CD4-positive, alpha-beta T cell treated with Interleukin-12 subunit alpha and Interleukin-12 subunit beta, for 1 hour (primary cell): Measurements from ENCODE around the gene GPATCH8.
"Not testable (repeated sequence)": the region's sequence is repeated elsewhere in the genome, so short reads cannot be mapped to it uniquely, and the experiment has no call there.

Source experiments
- DNase-seq: peaks from one replicate; pipeline ENCODE4 v3.0.0-alpha.2; 2020

GPATCH8 gene

GRCh38 chr17:44396946-44397345 is 106.3 kb downstream of the GPATCH8 start:
- no peak for DNase-seq

- no peak for DNase-seq
Observed at GRCh38 chr17:44394833-44395232, 108.4 kb downstream of the GPATCH8 start.

DNA sequence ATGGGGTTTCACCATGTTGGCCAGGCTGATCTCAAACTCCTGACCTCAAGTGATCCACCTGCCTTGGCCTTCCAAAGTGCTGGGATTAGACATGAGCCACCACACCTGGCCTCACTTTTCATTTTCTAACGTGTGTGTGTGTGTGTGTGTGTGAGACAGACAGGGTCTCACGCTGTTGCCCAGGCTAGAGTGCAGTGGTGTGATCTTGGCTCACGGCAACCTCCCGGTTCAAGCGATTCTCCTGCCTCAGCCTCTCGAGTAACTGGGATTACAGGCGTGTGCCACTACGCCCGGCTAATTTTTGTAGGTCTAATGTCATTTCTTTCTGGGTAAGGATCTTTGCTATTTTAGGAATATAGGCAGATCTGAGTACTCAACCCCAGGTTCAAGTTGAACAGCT is 109.1 kb downstream of the GPATCH8 start:
- not testable (repeated sequence) for DNase-seq

DNA sequence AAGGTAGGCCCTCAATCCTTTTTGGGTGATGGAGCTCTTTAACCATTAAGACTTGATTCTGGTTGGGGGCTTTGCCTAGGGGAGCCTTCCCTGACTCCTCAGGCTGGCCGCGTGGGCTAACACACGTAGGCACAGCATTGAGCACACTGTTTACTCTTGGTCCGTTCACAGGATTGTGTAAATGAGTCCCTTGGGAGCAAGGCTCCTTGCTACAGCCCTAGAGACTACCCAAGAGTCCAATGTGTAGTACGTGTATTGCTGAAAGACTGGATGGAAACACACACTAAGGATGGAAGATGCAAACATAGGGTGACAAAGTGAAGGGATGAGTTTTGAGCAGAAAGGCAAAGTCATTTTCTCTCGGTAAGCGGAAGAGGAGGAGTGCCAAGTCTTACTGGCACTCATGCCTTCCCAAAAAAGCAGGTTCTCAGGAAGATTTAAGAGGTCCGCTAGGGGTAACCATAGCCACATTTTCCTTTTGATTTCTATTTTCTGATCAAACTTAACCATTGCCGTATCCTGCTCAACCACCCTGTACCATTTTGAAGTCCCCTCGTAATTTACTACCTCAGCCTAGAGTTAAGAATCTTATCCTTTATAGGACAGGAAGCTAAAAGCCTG is 112.8 kb downstream of the GPATCH8 start:
- DNase-seq = no peak

- no peak for DNase-seq
Observed at GRCh38 chr17:44389723-44390202, 113.4 kb downstream of the GPATCH8 start.

DNA sequence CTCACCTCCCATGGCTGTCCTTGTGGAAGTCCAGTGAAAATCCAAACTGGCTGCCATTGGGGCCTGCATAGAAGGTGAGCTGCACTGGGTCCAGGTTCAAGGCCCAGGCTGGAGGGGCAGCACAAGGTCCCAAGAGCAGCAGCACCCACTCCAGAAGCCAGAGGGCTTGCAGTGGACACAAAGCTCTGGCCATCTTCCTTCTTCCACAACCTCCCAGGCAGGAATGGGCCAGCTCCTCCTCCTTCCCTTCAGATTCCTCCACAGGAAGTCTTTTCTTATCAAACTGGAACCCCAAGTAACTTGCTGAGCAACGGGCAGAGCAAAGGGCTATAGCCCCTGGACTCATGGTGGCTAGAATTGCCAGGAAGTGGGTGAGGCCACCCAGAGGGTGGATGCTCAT is 113.9 kb downstream of the GPATCH8 start, which contains the start of gene ITGA2B:
TSS of gene ITGA2B (minus strand) at position 369 of the 400 bp plus-strand sequence. CDS start at position 193, 176 bp downstream.
- no peak for DNase-seq

- DNase-seq = no peak
Observed at GRCh38 chr17:44387804-44388203, 115.4 kb downstream of the GPATCH8 start.

DNA sequence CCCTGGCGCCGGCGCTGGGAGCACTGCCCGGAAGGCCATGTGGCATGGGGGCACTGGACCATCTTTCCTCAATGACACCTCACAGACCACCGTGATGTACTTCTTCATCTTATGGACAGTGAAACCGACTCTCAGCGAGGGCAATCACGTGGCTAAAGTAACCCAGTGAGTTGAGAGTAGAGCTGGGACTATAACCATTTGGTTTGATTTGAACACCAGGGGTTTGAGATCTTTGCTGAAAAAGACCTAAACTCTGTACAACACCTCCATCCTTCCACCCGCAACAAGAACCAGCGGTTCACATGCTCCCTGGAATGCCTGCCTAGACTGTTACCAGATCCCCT is 117.1 kb downstream of the GPATCH8 start:
- DNase-seq = no peak

DNA sequence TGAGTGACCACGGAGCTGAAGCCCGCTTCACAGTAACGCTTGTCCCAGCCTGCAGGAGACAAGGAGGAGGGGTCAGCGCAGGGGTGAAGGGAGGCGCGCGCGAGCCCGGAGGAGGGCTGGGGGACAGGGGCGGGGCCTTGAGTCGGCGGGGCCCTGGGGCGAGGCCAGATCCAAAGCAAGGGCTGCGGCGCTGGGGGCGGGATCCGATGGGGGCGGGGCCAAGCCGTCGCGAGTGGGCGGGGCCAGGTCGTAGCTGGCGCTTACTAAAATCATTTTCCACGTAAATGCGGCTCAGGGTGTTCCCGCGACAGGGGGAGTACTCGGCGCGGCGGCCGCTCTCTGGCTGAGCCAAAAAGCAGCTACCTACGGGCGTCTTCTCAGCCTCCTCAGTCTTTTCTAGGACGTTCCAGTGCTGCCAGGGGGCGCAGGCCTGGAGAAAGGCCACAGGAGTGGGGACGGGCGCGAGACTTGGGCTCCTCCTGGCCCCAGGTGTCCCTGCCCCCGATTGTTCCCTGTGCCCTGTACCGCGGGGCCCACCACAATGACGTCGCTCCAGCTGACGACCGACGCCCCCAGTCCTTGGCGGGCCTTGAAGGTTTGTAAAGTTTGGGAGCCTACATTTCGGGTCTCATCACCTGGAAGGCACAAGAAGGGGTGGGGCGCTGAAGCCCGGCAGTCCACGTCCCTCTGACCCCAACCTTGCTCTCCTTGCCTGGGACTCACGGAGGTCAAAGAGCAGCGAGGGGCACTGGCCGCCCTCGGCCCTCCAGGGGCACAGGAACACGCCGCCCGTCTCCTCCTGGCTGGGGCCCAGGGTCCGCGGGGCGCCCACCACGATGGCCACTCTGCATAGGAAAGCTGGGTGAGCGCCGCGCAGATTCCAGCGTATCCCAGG is 117.7 kb downstream of the GPATCH8 start:
- DNase-seq = peak; percentile 88

DNA sequence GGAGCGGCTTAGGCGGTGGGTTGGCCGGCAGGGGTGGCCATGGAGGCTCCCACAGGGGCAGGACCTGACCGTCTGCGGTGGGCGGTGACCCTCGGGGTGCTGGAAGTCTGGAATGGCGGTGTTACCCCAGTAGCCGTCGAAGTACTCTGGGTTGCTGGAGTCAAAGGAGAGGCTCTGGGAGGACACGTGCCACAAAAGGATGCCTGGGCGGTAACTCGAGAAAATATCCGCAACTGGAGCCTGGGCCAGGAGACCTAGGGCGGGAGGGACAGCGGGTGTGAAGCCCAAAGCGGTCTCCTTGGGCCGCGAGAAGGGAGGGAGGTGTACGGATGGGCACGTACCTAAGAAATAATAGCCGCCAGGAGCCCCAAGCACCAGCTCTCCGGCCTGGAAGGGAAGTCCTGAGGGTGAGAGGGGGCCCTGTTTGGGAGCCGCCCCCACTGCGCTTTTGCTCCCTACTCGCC is 118.4 kb downstream of the GPATCH8 start:
- no peak for DNase-seq

DNA sequence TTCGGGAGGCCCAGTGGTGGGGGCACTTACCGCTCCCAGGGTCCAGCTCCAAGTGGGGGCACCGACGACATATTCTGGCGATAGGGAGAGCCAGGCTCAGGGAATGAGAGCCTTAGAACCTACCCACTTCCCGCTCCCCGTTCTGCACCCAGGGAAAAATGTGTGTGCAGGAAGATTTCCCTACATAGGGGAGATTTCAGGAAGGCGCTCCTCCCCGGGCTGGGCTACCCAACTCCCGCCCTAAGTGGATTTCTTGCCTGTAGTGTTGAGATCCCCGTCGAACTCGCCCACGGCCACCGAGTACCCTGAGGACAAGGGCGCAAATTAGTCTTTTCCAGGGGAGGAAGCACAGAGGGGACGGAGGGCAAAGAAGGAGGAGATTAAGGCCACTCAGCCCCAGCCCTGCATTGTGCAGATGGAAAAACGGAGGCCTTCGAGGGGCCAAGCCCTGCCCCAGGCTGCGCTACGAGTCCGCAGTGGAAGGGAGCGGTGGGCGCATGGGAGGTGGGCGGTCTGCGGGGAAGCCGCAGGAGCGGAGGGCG is 118.9 kb downstream of the GPATCH8 start:
- no peak for DNase-seq

DNA sequence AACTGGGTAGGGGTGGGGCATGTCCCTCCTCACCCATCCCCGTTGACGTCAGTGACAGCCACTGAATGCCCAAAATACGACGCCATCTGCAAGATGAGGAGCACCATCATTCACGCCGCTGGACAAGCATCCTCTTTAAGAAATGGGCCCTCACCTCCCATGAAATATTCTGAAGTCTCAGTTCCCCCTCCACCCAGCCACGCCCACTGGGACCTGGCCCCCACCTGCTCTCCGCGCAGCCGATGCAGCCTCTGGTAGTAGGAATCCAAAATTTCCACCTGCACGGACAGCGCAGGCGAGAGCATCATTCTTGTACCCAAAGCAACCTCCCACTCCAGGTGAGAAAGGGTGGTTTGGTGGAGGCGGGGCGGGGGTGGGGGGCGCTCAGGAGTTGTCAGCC is 119.3 kb downstream of the GPATCH8 start:
- DNase-seq = no peak

DNA sequence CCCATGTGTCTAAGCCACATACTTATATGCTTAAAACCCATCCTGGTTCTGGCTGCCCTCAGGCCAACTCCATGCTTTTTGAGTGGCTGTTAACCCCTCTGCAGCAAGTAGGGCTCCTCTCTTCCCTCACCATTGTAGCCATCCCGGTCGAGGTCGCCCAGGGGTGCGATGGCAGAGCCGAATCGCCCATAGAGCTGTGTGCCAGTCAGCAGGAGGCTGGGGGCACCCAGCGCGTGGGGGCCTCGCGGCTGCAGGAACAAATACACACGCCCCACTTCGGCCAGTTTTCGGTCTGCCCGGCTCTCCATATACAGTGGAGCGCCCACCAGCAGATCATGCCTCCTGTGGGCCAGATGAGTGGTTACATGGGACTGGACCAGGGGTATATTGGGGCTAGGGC is 119.8 kb downstream of the GPATCH8 start:
- no peak for DNase-seq

DNA sequence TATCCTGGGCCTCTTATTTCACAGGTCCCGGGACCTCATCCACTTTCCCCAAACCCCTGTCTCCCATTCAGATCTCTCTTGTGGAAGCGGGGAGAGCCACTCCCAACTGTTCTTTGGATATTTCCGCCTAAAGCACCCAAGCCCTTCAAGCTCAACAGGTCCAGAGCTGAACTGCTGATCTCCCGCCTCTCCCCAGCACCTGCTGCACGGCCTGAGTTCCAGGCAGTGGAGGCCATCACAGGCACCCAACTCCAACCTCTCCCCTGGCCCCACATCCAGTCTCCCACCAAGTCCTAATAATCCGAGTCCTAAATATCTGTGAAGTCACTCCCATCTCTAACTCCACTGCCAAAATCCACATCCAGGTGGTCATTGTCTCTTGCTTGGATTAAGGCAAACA is 120.3 kb downstream of the GPATCH8 start:
- DNase-seq = no peak

DNA sequence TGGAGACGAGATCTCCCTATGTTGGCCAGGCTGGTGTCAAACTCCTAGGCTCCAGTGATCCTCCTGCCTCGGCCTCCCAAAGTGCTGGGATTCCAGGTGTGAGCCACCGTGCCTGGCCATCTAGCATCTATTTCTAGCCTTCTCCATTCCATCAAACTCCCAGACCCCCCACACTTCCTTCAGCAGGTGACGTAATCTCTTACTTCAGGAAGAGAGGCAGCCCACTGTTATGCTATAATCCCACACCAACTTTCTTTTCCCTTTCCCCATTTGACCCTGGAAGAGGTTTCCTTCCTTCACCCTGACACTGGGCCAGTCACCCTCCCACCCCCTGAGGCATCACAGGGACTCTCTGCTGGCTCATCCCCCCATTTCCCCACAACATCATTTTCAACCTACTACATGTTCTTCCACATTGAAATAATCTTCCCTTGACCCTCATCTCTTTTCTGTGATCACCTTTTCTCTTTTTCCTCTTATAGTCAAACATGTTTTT is 121.3 kb downstream of the GPATCH8 start:
- no peak for DNase-seq

GRCh38 chr17:44380767-44381166 is 122.4 kb downstream of the GPATCH8 start:
- no peak for DNase-seq

- no peak for DNase-seq
Observed at GRCh38 chr17:44379887-44380286, 123.3 kb downstream of the GPATCH8 start.

DNA sequence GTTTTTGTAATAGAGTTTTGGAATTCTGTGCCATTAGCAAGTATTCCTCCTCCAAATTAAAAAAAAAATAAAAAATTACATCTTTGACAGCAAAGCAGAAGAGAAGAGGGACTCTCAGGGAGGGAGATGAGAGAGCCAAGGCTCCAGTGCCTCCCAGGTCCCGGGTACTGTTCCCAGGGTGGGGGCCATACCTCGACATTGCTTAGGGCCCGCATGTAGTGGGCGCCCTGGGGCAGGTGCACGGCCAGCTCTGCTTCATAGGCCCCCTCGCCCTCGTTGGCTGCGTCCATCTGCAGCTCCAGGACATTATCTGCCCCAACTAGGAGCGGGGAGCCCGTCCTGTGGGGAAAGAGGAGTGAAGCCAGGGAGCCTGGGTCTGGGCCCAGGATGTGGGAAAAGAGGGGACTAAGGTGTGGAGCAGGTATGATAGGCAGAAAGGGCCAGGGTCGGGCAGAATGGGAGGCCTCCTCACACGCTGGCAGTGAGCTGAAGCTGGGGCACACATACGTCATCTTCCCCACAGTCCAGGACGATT is 125.0 kb downstream of the GPATCH8 start:
- no peak for DNase-seq

DNA sequence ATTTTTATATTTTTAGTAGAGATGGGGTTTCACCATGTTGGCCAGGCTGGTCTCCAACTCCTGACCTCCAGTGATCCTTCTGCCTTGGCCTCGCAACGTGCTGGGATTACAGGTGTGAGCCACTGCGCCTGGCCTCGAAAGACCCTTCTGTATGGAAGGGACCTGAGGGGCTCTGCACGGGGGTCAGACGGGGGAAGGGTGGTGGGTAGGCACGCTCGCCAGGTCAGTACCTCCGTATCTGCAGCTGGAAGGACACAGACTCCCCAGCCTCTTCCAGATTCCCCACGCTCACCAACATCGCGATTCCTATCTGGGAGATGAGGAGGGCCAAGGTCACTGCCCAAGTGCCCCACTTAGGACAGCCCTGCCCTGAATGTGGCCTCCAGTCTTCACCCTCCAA is 126.4 kb downstream of the GPATCH8 start:
- no peak for DNase-seq

- DNase-seq = no peak
Observed at GRCh38 chr17:44376124-44376523, 127.1 kb downstream of the GPATCH8 start.

DNA sequence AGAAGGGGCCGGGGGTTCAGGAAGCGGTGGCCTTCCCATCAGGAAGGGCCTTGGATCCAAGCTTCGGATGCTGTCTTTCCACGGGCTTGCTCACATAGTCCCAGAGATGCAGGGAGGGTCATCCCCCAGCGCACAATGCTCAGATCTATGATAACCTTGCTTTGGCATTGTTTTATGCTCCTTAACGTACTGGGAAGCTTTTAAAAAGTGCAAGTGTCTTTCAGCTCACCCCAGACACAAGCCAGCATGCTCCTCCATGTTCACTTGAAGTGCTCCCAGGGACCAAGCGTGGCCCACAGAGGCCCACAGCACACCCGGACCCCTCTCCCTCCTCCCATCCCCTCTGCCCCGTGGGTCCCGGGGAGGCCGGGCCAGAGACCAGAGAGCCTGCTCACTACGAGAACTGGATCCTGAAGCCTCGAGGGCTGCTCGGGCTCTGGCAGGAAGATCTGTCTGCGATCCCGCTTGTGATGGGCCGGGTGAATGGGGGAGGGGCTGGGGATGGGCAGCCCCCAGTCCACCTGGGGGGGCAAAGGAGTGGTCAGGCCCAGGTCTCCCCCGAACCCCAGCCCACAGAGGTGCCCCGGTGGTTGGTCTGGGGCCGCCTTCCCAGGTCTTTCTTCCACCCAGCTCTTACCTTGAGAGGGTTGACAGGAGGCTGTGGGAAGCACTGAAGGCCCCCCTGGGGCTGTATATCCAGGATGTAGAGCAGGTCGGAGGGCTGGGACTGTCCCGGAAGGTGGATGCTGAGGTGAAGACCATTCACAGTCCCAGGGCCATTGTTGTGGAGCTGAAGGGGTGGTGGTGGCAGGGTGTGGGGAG is 127.8 kb downstream of the GPATCH8 start:
- DNase-seq = no peak
